GM18907 (cell line): ENCODE results near the gene RASA3.
"Not testable (repeated sequence)": the region's sequence is repeated elsewhere in the genome, so short reads cannot be mapped to it uniquely, and the experiment has no call there.

Source experiments
- ATAC-seq: cut with Tn5 transposase; IDR thresholded peaks from one replicate; pipeline ENCODE4 v1.9.1; 2021; ENCODE audit warnings: mild to moderate bottlenecking, moderate library complexity; ENCODE audit not compliant: unreplicated experiment

RASA3 gene

DNA sequence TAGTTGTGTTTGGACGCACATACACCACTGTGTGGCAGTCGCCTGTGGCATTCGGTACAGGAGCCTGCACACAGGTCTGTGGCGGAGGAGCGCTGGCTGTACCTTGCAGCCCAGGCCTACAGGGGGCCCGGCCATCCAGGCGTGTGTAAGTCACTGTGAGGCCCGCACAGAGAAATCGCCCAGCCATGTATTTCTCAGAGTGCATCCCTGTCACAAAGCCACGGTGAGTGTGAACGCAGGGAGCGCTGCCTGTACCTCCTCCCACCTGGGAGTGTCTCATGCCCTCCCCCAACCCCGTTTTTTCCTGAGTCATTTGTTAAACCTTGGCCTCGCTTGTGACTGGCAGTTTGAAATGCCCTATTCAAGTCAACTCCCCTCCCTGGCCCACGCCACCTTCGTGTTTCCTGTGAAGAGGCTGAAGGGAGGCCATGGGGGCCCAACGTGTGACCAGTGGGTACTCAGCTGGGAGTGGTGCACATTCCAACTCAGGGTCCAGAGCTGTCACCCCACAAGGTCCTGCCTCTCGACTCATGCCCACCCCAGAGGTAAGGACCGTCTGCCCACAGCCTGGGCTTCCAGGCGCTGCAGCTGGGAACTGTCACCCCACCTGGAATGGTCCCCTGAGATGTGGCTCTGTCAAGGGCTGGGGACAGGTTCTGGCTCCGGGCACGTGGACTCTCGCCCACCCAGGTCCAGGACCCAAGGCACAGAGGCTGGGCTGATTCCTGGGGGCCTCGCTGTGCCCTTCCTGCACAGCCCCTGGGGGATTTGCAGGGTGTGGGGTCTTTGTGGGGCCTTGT lies 11.6 kb upstream of the RASA3 start:
- peak; percentile 30 for ATAC-seq

DNA sequence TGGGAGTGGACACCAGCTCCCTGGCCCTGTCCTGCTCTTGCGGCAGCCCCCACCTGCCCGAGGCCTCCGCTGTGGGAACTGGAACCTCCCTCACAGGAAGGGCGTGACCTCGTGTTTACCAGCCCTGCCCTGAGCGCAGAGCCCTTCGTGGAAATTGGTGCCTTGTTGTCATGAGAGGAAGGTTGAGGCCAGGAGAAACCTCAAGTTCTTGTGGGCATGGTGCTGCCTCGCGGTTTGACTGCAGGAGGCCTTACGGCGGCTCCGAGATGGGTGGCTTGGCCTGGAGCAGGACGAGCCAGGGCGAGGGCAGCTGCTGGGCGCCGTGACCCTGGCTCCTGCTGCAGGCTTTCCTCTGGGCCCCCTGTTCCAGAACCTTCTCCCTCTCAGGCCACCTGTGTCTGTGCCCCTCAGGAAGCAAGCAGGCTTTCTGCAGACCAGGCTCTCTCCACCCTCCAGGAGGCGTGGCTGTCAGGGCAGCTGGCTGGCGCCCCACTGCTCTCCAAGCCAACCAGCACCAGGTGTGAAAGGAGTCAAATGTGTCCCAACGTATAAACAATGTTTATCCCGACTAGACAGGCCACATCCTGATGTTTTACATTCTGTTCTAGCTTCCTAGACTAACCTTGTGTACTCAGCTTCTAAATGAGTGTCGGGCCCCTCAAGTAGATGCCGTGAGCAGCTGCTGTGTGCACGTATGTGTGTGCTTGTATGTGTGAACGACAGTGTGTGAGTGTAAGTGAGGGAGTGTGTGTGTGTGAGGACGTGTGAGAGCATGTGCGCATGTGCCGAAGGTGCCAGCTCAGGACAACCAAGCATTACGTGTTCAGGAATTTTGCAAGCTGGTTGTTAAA lies 10.4 kb upstream of the RASA3 start:
- peak; percentile 29 for ATAC-seq

DNA sequence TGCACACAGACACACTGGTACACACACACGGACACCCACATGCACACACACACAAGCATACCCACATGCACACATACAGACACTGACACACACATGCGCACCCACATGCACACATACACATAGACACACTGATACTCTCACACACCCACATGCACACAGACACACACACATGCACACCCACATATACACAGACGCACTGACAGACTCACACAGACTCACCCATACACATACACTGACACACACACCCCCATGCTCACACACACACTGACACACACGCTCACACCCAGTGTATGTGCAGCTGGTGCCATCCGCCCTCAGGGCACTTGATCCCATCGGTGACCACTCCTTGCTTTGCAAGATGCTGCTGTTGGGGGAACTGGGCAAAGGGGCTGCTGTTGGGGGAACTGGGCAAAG lies 9.7 kb upstream of the RASA3 start:
- ATAC-seq: no peak

DNA sequence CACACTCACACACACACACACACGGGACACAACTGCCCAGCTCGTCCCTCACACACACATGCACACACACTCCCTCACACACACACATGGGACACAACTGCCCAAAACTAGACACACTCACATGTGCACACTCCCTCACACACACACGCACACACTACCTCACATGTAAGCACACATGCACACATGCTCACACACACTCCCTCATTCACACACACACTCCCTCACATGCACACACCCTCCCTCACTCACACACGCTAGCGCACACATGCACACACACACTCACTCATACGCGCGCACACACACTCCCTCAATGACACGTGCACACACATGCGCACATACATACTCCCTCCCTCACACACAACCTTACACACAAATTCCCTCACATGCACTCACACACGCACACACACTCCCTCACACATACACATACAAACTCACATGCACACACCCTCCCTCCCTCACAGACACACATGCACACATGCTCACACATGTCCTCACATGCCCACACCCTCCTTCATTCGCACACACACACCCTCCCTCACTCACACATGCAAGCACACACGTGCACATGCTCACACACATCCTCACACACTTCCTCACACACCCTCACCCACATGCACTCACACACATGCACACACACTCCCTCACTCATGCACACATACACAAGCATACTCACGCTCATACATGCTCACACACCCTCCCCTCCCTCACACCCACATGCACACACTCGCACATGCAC lies 9.0 kb upstream of the RASA3 start:
- no peak for ATAC-seq

DNA sequence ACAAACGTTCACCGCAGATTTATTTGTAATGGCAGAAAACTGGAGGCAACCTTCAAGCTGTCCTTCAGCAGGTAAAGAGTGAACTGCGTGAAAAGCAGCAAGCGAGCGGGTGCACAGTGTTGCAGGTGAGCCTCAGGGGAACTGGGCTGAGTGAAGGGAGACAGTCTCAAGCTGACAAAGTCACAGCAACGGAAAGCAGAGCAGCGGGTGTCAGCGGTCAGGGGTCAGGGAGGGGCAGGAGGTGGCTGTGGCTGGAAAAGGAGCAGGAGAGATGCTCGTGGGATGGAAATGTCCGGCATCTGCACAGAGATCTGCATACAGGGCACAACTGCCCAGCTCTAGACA lies 8.5 kb upstream of the RASA3 start:
- peak; percentile 43 for ATAC-seq

DNA sequence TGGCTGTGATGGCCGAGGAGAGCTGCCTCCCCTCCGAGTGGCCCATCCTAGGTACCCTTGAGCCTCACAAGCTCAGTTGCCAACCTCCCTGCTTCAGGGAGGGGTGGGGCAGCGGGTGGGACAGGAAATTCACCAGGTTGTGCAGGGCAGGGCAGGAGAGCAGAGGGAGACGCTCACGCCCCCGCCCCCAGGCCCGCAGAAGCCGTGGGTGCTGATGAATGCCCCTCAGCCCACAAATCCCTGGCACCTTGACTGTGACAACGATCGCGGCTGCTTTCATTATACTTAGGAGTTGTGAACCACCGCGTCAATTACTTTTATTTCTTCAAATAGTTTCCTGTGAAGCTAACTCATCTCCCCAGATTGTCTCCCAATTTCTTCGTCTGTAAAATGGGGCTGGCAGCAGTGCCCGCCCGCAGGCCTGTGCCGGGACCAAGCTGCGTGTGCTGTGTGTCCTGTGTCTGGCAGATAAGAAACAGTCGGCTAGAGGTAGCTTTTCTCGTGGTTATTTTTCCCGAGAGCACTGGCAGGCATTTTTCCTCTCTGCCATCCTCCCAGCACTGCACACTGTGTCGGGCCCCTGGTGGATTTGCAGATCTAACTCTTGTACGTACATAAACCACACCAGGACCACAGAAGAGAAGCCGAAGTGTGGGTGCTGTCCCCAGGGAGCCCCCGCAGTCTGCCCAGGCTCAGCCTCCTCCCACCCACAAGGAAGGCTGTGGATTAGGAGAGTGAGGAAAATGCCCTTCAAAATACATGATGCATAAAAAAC lies 7.9 kb upstream of the RASA3 start:
- ATAC-seq: peak; percentile 21

DNA sequence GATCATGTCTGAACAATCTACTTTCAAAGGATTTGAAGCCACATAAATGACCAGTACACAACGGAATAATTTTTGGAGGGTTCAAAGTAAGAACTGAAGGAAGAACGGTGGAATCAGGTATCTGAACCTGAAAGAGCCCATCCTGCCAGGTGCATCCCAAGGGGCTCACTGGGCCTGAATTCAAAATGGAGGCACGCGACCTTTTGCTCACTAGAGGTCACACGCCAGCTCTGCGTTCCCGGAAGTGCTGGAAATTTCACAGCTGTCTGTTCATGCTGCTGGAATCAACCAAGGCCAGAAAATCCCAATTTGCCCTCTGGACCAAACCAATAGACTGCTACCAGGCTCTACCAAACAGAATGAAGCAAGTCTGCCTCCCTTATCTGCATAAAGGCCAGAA lies 4.2 kb upstream of the RASA3 start:
- no peak for ATAC-seq

DNA sequence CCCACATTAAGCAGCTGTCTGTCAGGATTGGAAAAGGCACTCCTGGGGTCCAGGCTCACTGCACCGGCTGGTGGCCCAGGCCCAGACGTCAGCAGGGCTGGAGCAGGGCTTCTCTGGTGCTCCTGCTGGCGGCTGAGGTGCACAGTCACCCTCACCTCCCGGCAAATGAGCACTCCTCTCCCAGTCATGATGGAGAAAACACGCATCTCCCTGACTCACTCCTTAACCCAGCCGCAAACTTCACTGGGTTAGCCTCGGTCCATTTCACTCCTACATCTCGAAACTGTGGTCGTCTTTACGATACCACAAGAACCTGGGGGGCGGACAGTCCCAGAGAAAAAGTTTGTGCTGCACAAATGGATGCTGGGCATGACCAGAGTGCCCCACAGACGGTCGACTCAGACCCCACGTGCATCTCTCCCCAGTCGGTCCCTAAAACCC lies 3.3 kb upstream of the RASA3 start:
- ATAC-seq: no peak

DNA sequence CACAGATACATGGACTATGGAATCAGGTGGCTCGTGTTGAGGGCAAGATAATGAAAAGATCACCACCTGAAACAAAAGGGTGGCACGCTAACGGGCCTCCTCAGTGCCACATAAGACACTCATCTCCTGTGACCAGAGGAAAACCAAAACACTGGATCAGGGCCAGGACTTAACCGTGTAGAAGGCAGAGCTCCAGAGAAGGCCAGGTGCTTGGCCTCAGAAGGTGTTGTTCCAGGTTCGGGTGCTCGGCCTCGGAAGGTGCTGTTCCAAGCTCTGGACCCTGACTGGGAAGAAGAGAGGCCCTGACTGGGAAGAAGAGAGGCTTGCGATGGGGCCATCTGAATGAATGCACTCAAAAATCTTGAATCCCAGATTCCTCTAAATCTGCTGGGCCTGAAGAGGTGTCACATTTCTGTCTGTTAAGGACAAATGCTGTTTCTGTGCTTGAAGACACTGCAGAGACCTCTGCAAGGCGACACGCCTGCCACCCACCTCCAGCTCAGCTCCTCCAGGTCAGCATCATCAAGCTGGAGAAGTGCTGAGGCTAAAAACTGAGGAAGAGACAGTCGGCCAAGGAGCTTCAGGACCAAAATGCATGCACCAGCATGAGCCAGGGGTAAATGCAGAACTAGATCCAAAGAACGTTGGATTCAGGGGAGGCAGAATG lies 2.7 kb upstream of the RASA3 start:
- ATAC-seq: no peak

DNA sequence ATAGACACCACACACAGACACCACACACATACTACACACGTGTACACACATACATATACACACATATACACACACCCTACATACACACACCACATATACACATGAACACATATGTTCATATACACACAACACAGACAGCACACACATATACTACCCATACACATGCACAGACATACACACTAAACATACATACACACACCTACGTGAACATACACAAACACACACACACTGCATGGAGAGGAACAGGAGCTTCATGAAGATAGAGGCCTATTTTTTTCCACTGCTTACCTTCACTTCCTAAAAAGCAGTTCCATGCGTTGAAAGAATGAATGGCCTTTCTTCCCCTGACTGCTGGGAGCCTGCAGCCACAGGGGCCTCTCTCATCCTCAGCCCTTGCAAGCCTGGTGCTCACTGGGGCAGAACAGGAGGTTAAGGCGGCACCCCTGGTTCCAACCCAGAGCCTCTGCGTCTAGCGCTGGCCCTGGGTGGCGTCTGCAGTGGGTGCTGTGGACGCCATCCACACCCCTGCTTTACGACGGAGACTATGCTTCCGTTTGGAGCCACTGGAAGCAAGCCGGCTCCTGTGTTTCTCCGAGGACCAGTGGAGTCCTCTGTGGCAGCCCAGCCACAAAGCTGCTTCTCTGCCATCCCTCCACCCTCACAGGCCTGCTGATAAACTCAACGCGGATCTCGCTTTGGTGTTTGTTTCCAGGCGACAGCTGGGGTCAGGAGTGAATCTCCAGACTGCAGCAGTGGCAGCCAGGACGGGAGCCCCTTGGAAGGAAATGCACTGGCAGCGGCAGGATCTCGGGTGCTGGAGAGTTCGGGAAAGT lies 1.9 kb upstream of the RASA3 start:
- ATAC-seq: no peak

DNA sequence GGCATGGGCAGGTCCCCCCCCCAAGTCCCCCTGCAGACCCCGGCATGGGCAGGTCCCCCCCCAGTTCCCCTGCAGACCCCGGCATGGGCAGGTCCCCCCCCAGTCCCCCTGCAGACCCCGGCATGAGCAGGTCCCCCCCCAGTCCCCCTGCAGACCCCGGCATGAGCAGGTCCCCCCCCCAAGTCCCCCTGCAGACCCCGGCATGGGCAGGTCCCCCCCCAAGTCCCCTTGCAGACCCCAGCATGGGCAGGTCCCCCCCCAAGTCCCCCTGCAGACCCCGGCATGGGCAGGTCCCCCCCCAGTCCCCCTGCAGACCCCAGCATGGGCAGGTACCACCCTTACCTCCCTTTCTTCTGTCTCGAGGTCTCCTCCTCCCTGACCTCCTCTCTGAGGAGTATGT lies 1.1 kb upstream of the RASA3 start:
- ATAC-seq: not testable (repeated sequence)

DNA sequence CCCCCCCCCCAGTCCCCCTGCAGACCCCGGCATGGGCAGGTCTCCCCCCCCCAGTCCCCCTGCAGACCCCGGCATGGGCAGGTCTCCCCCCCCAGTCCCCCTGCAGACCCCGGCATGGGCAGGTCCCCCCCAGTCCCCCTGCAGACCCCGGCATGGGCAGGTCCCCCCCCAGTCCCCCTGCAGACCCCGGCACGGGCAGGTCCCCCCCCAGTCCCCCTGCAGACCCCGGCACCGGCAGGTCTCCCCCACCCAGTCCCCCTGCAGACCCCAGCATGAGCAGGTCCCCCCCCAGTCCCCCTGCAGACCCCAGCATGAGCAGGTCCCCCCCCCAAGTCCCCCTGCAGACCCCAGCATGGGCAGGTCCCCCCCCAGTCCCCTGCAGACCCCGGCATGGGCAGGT lies 703 bp upstream of the RASA3 start:
- ATAC-seq: not testable (repeated sequence)

DNA sequence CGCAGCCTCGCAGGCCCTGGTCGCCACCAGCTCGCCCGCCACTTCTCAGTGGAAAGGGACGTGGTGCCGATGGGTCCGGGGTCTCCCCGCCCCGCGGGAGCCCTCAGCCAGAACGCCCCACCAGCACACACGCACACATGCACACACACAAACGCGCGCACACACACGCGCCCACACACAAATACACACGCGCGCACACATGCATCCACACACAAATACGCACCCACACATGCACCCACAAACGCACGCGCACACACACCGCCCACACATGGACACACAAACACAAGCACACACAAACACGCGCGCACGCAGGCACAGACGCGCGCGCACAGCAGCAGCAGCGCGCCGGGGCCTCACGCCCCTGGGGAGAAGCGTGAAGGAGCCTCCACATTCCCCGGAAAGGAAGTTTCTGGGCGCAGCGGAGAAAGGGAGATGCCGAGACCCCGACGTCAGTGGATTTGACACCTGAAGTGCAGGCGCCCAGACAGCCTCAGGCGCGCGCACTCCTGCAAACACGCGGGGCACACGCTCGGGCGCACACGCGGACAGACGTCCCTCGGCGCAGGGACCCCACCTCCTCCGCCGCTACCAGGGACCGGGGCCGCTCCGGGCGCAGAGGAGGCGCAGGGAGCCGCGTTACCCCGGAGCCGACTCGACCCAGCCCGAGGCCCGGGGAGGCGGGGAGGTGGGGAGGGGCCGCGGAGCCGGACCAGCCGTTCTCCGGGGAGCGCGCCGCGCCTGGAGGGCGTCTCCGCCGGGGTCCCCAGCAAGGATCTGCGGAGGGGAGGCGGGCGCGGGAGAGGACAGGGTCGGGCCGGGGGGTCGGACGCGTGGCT lies 622 bp downstream of the RASA3 start:
- no peak for ATAC-seq

DNA sequence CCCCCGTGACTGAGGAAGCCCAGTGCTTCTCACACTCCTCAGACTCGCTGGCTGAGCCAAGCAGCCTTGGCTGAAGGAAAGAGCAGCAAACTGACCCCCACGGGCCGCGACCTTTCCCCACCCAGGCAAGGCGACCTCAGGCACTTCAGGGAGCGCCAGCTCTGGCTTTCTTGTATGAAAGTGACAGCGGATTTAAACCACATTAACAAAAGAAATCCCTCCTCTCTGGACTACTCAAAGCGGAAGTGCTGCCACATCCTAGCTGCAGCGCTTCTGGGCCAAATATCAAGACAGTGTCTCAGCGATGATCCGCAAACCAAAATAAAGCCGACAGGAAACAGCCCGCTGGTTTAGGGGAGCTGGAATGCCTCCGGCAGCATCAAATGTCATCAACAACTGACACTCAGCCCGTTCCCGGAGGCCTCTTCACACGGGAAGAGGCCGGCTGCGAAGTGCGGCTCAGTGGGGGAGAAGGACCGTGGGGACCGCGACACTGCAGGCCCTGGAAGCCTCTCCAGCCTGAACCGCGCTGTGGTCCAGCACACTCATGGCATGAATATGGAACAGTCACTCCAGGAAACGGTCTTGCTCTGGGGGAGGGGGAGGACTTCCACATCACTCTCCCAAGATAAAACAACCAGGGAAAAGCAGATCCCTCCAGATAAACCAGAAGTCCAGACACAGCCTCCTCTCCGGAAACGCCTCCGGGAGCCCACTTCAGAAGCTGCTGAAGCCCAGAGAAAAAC lies 1.4 kb downstream of the RASA3 start:
- peak; percentile 28 for ATAC-seq

DNA sequence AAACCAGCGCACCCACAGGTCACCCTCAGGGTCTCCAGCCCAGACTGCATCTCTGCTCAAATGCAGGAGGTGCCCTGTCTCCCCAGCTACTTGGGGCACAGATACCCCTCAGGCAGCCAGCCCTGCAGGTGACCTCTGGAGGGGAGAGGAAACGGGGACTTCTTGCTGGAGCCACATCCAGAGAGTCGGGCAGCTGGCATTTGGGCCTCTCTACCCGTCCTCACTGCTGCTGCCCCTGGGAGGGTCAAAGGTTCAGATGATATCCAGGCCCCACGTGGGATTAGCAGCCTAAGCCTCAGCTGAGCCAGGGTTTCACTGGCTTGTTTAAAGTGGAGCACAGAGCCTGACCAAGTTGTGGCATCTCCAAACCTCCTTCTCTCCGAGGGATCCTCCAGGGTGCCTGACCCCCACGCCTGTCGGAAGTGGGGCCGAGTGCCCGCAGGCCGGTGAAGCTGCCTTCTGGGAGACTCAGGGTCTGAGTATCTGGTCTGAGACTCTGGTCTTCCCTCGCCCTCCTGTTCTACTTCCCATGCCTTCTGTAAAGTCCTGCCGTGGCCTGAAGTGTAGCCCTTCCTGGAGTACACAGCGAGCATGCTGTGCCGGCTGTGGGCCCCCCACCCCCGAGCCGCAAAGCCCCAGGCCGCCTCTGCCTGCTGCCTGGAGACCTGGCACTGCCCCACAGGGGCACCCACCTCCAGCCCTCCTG lies 2.1 kb downstream of the RASA3 start:
- ATAC-seq: no peak

DNA sequence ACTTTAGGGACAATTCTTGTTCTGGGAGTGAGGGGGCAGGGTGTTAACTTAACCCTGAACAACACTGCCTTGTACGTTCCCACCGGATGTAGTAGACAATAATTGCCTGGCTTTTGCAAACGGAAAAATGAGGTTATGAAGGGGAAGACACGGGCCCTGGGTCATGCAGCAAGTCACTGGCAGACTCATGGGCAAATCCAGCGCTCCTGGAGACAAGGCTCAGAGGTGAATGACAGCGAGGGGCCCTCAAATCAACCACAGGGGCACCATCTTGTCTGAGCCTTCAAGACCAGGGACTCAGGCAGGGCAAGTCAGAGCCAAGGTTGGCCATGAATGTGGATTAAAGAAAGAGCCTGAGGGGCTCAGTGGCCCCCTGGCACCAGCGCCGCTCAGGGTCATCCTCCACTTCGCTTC lies 2.8 kb downstream of the RASA3 start:
- peak; percentile 23 for ATAC-seq
